GM18858 (cell line): Measurements from ENCODE around the gene POLRMT.
"Not testable (repeated sequence)": the region's sequence is repeated elsewhere in the genome, so short reads cannot be mapped to it uniquely, and the experiment has no call there.

Experiments
- ATAC-seq: cut with Tn5 transposase; IDR thresholded peaks from one replicate; pipeline ENCODE4 v1.9.1; 2021; ENCODE audit not compliant: unreplicated experiment

Gene POLRMT

GRCh38 chr19:629515-629914 is 3.8 kb downstream of the POLRMT start:
- ATAC-seq = not testable (repeated sequence)

GRCh38 chr19:628168-628567 is 5.2 kb downstream of the POLRMT start:
- ATAC-seq = no peak

GRCh38 chr19:626566-626965 is 6.8 kb downstream of the POLRMT start:
- ATAC-seq = not testable (repeated sequence)

GRCh38 chr19:625257-625656 is 8.1 kb downstream of the POLRMT start:
- no peak for ATAC-seq

GRCh38 chr19:624433-625109 is 8.8 kb downstream of the POLRMT start:
- no peak for ATAC-seq

- no peak for ATAC-seq
These were observed 9.4 kb downstream of the POLRMT start for GRCh38 chr19:623974-624373.

- no peak for ATAC-seq
These were observed 10.0 kb downstream of the POLRMT start for GRCh38 chr19:623175-623916.

- no peak for ATAC-seq
These were observed 10.7 kb downstream of the POLRMT start for GRCh38 chr19:622666-623065.

GRCh38 chr19:621819-622218 is 11.5 kb downstream of the POLRMT start:
- ATAC-seq = no peak

- not testable (repeated sequence) for ATAC-seq
These were observed 12.1 kb downstream of the POLRMT start for GRCh38 chr19:621191-621590.

GRCh38 chr19:620166-620862 is 13.0 kb downstream of the POLRMT start:
- no peak for ATAC-seq

GRCh38 chr19:619286-620002 is 13.9 kb downstream of the POLRMT start:
- ATAC-seq = no peak

- ATAC-seq = no peak
These were observed 14.6 kb downstream of the POLRMT start for GRCh38 chr19:618674-619285.

- no peak for ATAC-seq
These were observed 15.1 kb downstream of the POLRMT start for GRCh38 chr19:618247-618619.

GRCh38 chr19:617551-618246 is 15.6 kb downstream of the POLRMT start:
- no peak for ATAC-seq

GRCh38 chr19:616747-617526 is 16.4 kb downstream of the POLRMT start:
- no peak for ATAC-seq

- no peak for ATAC-seq
These were observed 17.2 kb downstream of the POLRMT start for GRCh38 chr19:616062-616700.

- no peak for ATAC-seq
These were observed 17.7 kb downstream of the POLRMT start for GRCh38 chr19:615619-616018.
